ENCODE measurements around the gene C3AR1. TPM values are rescaled to one million over a fixed set of nuclear protein-coding genes. Genes with fewer than 3 reads are reported as not detected.

C3AR1 gene
- total RNA-seq, 2 experiments from 2014 or later = not detected

DNA sequence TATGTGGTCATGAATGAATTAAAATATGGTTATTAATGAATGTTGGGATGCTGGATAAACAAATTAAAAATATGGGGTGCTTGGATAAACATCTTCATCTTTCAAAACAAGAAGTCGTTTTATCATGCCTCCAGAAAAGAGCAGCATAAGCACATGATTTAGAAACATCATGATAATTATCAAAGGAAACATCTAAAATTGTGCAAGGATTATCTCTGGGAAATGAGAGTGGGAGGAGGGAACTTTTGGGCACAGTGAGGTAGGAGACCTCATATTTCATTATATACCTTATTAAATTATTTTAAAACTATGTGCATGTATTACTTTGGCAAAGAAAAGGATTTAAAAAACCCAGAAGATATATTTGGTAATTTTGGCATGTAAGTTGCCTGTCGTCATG lies 8.9 kb downstream of the C3AR1 start:
- Histone ChIP-seq H2AFZ (ENCODE audit: low read length) (no peak overlapping the region), H3K9me3 (ENCODE audit: low read length) (no peaks in the 10 kb centered on the region), H3K9me2 (ENCODE audit: insufficient read depth, low read length) (no peaks in the 10 kb centered on the region), H3K4me3 (ENCODE audit: low read depth, low read length, poor library complexity, severe bottlenecking) (no peak overlapping the region), H4K20me1 (ENCODE audit: insufficient read depth, low read length) (no peaks in the 10 kb centered on the region), H3K4me1 (ENCODE audit: insufficient read depth, low read length, poor library complexity, severe bottlenecking) (no peaks in the 10 kb centered on the region), H3K36me3 (ENCODE audit: insufficient read depth, low read length) (no peaks in the 10 kb centered on the region), H3K27ac (ENCODE audit: low read depth, low read length, poor library complexity, severe bottlenecking) (no peak overlapping the region), H3K4me2 (ENCODE audit: low read length) (no peak overlapping the region), H3K79me2 (ENCODE audit: insufficient read depth, low read depth, low read length) (no peaks in the 10 kb centered on the region)
- BruUV-seq (replicated peaks) = no TSS peak
- no peak for TF ChIP-seq EZH2phosphoT487 (IDR thresholded peaks at IDR 0.05; ENCODE audit: borderline replicate concordance, low read depth, low read length)
- TF ChIP-seq, protein P1, sequence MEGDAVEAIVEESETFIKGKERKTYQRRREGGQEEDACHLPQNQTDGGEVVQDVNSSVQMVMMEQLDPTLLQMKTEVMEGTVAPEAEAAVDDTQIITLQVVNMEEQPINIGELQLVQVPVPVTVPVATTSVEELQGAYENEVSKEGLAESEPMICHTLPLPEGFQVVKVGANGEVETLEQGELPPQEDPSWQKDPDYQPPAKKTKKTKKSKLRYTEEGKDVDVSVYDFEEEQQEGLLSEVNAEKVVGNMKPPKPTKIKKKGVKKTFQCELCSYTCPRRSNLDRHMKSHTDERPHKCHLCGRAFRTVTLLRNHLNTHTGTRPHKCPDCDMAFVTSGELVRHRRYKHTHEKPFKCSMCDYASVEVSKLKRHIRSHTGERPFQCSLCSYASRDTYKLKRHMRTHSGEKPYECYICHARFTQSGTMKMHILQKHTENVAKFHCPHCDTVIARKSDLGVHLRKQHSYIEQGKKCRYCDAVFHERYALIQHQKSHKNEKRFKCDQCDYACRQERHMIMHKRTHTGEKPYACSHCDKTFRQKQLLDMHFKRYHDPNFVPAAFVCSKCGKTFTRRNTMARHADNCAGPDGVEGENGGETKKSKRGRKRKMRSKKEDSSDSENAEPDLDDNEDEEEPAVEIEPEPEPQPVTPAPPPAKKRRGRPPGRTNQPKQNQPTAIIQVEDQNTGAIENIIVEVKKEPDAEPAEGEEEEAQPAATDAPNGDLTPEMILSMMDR (conservative IDR thresholded peaks at IDR 0.05; ENCODE audit: low read length) = no peak
- DNase-seq (ENCODE audit: low spot score) = no peak
- intact Hi-C loops (cut with micrococcal nuclease; ENCODE audit: unreplicated experiment) = no loop called here
- POLR2A ChIA-PET = no interaction called here
- CTCF ChIA-PET (ENCODE audit: unreplicated experiment) = no interaction called here

DNA sequence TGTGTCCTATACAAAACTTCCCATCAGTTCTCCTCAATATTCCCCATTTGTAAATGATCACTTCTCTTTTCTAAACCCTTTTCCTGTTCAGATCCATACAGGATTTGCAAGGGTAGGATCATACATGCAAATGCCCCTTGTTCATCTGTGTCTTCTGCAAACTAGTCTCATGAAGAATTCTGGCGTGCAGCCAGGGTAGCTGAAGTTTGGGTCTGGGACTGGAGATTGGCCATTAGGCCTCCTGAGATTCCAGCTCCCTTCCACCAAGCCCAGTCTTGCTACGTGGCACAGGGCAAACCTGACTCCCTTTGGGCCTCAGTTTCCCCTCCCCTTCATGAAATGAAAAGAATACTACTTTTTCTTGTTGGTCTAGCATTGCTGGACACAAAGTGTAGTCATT lies 11.3 kb downstream of the C3AR1 start:
- intact Hi-C loops (cut with micrococcal nuclease; ENCODE audit: unreplicated experiment) = no loop called here
- no peak overlapping the region for H2AFZ ChIP-seq (ENCODE audit: low read length)

DNA sequence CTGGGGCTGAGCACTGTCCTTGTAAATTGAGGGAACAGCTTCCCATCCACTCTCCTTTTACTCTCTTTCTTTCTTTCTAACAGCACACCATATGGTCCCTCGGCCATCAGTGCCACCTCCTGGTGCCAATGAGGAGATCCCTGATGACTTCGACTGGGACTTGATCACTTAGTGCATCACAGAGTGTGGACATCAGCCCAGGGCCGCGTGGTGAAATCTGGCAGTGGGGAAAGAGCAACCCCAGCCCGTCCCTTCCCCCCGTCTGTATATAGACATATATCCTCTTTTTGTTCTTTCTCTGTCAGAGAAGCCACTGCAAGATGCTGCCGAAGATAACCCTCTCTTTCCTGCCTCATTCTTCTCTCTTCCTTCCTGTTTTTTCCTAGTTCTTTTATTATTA lies 13.5 kb downstream of the C3AR1 start:
- no peak overlapping the region for H3K4me3 ChIP-seq (ENCODE audit: low read depth, low read length, poor library complexity, severe bottlenecking)
- BruUV-seq (replicated peaks) = no TSS peak
- TF ChIP-seq EZH2phosphoT487 (IDR thresholded peaks at IDR 0.05; ENCODE audit: borderline replicate concordance, low read depth, low read length) = no peak
- TF ChIP-seq, protein P1 (conservative IDR thresholded peaks at IDR 0.05; ENCODE audit: low read length) = no peak
- no peak overlapping the region for H3K27ac ChIP-seq (ENCODE audit: low read depth, low read length, poor library complexity, severe bottlenecking)
- H3K9me3 ChIP-seq (ENCODE audit: low read length) = no peaks in the 10 kb centered on the region
- H3K9me2 ChIP-seq (ENCODE audit: insufficient read depth, low read length) = no peaks in the 10 kb centered on the region
- no peaks in the 10 kb centered on the region for H4K20me1 ChIP-seq (ENCODE audit: insufficient read depth, low read length)
- H3K79me2 ChIP-seq (ENCODE audit: insufficient read depth, low read depth, low read length) = no peaks in the 10 kb centered on the region
- ChIA-PET CTCF (ENCODE audit: unreplicated experiment) (no interaction called here), POLR2A (no interaction called here)
- DNase-seq (ENCODE audit: low spot score) = no peak
- H2AFZ ChIP-seq (ENCODE audit: low read length) = no peak overlapping the region
- no peak overlapping the region for H3K4me2 ChIP-seq (ENCODE audit: low read length)
- intact Hi-C loops (cut with micrococcal nuclease; ENCODE audit: unreplicated experiment) = no loop called here
- peaks cover 6% of the 10 kb centered on the region for H3K4me1 ChIP-seq (ENCODE audit: insufficient read depth, low read length, poor library complexity, severe bottlenecking)
- H3K36me3 ChIP-seq (ENCODE audit: insufficient read depth, low read length) = peaks cover 28% of the 10 kb centered on the region

More for the DNA sequence above, 11.3 kb downstream of the C3AR1 start:
- POLR2A ChIA-PET = no interaction called here
- no peak overlapping the region for H3K27ac ChIP-seq (ENCODE audit: low read depth, low read length, poor library complexity, severe bottlenecking)
- peaks cover 7% of the 10 kb centered on the region for H3K36me3 ChIP-seq (ENCODE audit: insufficient read depth, low read length)
- peaks cover 6% of the 10 kb centered on the region for H3K4me1 ChIP-seq (ENCODE audit: insufficient read depth, low read length, poor library complexity, severe bottlenecking)
- H3K9me2 ChIP-seq (ENCODE audit: insufficient read depth, low read length) = no peaks in the 10 kb centered on the region
- no peaks in the 10 kb centered on the region for H3K9me3 ChIP-seq (ENCODE audit: low read length)
- no peaks in the 10 kb centered on the region for H3K79me2 ChIP-seq (ENCODE audit: insufficient read depth, low read depth, low read length)
- DNase-seq (ENCODE audit: low spot score) = no peak
- H4K20me1 ChIP-seq (ENCODE audit: insufficient read depth, low read length) = no peaks in the 10 kb centered on the region
- H3K4me3 ChIP-seq (ENCODE audit: low read depth, low read length, poor library complexity, severe bottlenecking) = no peak overlapping the region
- BruUV-seq (replicated peaks) = no TSS peak
- H3K4me2 ChIP-seq (ENCODE audit: low read length) = no peak overlapping the region
- CTCF ChIA-PET (ENCODE audit: unreplicated experiment) = no interaction called here
- TF ChIP-seq, protein P1 (conservative IDR thresholded peaks at IDR 0.05; ENCODE audit: low read length) = no peak
- TF ChIP-seq EZH2phosphoT487 (IDR thresholded peaks at IDR 0.05; ENCODE audit: borderline replicate concordance, low read depth, low read length) = no peak
